Measurements from ENCODE around the gene IFNA5. TPM values are rescaled to one million over a fixed set of nuclear protein-coding genes. Genes with fewer than 3 reads are reported as not detected.

IFNA5 gene
- total and polyA plus RNA-seq, 2 of the 8 experiments (the other 6 are each of a cell fraction or from before 2014, with no cell fraction given): not detected

GRCh38 chr9:21316032-21316842, 11.1 kb upstream of the IFNA5 start:
- Histone ChIP-seq H3K36me3 (ENCODE audit: control insufficient read depth in 2 of 4, insufficient read depth in 4 of 4, low read length in 3 of 4) (no peaks in the 10 kb centered on the region), H3K27me3 (replicated peaks in 1 of 4; ENCODE audit: control insufficient read depth in 3 of 4, extremely low read depth in 1 of 4, insufficient read depth in 3 of 4, low read length in 3 of 4) (no peaks in the 10 kb centered on the region), H3K4ac (replicated peaks; ENCODE audit: insufficient read length, low read depth, low read length) (no peak overlapping the region), H3K4me1 (replicated peaks in 1 of 4; ENCODE audit: control insufficient read depth in 3 of 4, insufficient read depth in 4 of 4, low read length in 3 of 4) (no peaks in the 10 kb centered on the region), H3K23ac (ENCODE audit: insufficient read length) (no peak overlapping the region), H3K9me3 (ENCODE audit: insufficient read depth in 2 of 2, low read depth in 1 of 2, low read length in 1 of 2) (no peaks in the 10 kb centered on the region), H2BK12ac (ENCODE audit: low read depth, low read length) (no peak overlapping the region), H3K4me2 (ENCODE audit: insufficient read depth in 1 of 2, low read depth in 2 of 2, low read length in 2 of 2) (no peak overlapping the region), H3K14ac (ENCODE audit: insufficient read length) (no peak overlapping the region), H4K91ac (replicated peaks; ENCODE audit: insufficient read length, low read length) (no peak overlapping the region), H3K18ac (ENCODE audit: extremely low read depth, low read length) (no peak overlapping the region), H4K5ac (ENCODE audit: insufficient read length, low read depth, low read length) (no peak overlapping the region), H4K20me1 (replicated peaks in 1 of 2; ENCODE audit: control insufficient read depth in 1 of 2, insufficient read depth in 2 of 2, low read length in 2 of 2) (no peaks in the 10 kb centered on the region), H3K4me3 (ENCODE audit: extremely low read depth in 1 of 4, insufficient read depth in 2 of 4, low read depth in 3 of 4, low read length in 4 of 4) (no peak overlapping the region), H4K8ac (ENCODE audit: extremely low read depth, insufficient read depth, low read length) (no peak overlapping the region), H3K79me1 (ENCODE audit: low read depth, low read length) (no peaks in the 10 kb centered on the region), H3K9ac (replicated peaks in 1 of 4; ENCODE audit: extremely low read depth in 1 of 4, low read depth in 3 of 4, low read length in 3 of 4) (no peak overlapping the region), H3K23me2 (ENCODE audit: low read depth, low read length) (no peaks in the 10 kb centered on the region), H2BK20ac (ENCODE audit: low read length) (no peak overlapping the region), H3K27ac (ENCODE audit: low read depth, low read length) (no peak overlapping the region), H2BK120ac (replicated peaks; ENCODE audit: low read depth, low read length) (no peak overlapping the region), H3K56ac (replicated peaks; ENCODE audit: insufficient read length, low read depth, low read length) (no peak overlapping the region), H2AFZ (ENCODE audit: low read length) (no peak overlapping the region; the same call in 1 of the 2 replicates), H2AK5ac (ENCODE audit: low read depth, low read length) (no peak overlapping the region), H2BK5ac (ENCODE audit: low read depth, low read length) (no peak overlapping the region), H3K79me2 (ENCODE audit: control insufficient read depth in 1 of 2, insufficient read depth in 2 of 2, low read length in 2 of 2) (no peaks in the 10 kb centered on the region), H2BK15ac (ENCODE audit: low read length) (no peak overlapping the region)
- no peak for DNase-seq (ENCODE audit: low read depth in 1 of 2, low spot score in 2 of 2)
- WGBS, 2 experiments (ENCODE audit: extremely low coverage in 1 of 2, insufficient coverage in 1 of 2, insufficient read length in 1 of 2, insufficient replicate concordance in 2 of 2, low coverage in 1 of 2, low lambda C conversion rate in 2 of 2, missing lambda C conversion rate in 1 of 2): 85% methylated on average over 8 of the region's 8 CpGs; no CpG with 5 or more reads in 1 of the 2 experiments
- FAIRE-seq: no peak
- CTCF ChIA-PET (ENCODE audit: partially characterized antibody): interaction anchor here (0.9 to 3.3 kb wide), 8 partner anchors 10 to 140 kb away, joined by 3 to 19 read pairs (median 4); no protein-coding TSS in a partner anchor
- POLR2A ChIA-PET (ENCODE audit: partially characterized antibody): no interaction called here
- TF ChIP-seq HDAC6 (IDR thresholded peaks at IDR 0.05; ENCODE audit: low read depth, low read length) (no peak), RAD21 (IDR thresholded peaks at IDR 0.05 in 1 of 2, conservative IDR thresholded peaks at IDR 0.05 in 1 of 2; ENCODE audit: low read depth in 2 of 2, low read length in 2 of 2) (no peak), ZNF274 (IDR thresholded peaks at IDR 0.05; ENCODE audit: borderline replicate concordance, extremely low read depth, low read length) (no peak), EZH2 (IDR thresholded peaks at IDR 0.05; ENCODE audit: low read depth, low read length, severe bottlenecking) (no peak), TEAD4 (IDR thresholded peaks at IDR 0.05; ENCODE audit: low read depth, low read length) (no peak), CEBPB (IDR thresholded peaks at IDR 0.05; ENCODE audit: low read depth, low read length) (no peak), YY1 (IDR thresholded peaks at IDR 0.05; ENCODE audit: low read depth, low read length) (no peak), EGR1 (IDR thresholded peaks at IDR 0.05; ENCODE audit: borderline replicate concordance, low read depth, low read length) (no peak), TAF7 (optimal IDR thresholded peaks at IDR 0.05; ENCODE audit: borderline replicate concordance, low read depth, low read length) (no peak), ATF3 (IDR thresholded peaks at IDR 0.05; ENCODE audit: insufficient read depth, low read depth, low read length) (no peak), NRF1 (IDR thresholded peaks at IDR 0.05; ENCODE audit: low read depth, low read length) (no peak)
- TF ChIP-seq, protein P1, sequence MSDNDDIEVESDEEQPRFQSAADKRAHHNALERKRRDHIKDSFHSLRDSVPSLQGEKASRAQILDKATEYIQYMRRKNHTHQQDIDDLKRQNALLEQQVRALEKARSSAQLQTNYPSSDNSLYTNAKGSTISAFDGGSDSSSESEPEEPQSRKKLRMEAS (IDR thresholded peaks at IDR 0.05): no peak
